GM18511 (cell line): ENCODE results near the gene SLC1A3.

Experiments used
- ATAC-seq: cut with Tn5 transposase; IDR thresholded peaks from one replicate; pipeline ENCODE4 v1.9.1; 2021; ENCODE audit warnings: mild to moderate bottlenecking, moderate library complexity; ENCODE audit not compliant: unreplicated experiment

SLC1A3 gene

GRCh38 chr5:36654564-36654963 is 48.2 kb downstream of the SLC1A3 start:
- ATAC-seq: no peak

DNA sequence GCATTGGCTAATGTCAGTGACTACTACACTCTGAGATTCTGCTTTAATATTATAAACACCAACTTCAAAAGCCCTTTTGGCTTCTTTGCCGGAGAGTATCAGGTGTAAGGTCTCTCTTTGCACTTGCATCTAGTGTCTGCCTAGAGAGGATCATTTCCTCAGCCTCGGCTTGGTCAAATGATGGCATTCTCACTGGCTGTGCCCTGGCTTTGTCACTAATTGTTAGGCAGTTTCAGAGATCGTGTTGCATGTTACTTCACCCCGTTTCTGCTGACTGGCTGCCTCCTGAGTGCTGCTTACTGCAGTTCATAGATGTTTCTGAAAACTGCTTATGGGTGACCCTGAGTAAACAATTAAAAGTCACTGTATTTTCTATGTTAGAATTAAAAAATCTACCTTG is 48.8 kb downstream of the SLC1A3 start:
- no peak for ATAC-seq

GRCh38 chr5:36656556-36656955 is 50.1 kb downstream of the SLC1A3 start:
- ATAC-seq: no peak

DNA sequence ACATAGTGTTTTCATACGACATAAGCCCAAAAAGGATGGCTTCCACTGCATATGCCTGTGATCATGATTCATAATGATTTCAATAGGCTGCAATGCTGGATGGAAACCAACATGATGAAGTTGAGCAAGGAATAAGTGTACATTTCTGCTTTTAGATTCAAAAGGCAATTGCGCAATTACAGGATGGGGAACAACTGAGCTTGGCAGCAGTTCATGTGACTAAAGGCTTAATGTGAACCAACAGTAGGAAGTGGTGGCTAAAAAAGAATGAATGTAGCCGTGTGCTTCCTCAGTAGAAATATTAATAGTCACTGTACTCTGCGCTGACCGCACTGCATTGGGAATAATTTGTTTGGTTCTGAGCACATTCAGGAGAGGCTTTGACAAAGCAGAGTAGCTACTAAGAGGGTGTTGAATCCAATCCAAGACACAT is 51.2 kb downstream of the SLC1A3 start:
- no peak for ATAC-seq

- ATAC-seq: no peak
Observed at GRCh38 chr5:36658038-36658756, 51.8 kb downstream of the SLC1A3 start.

- ATAC-seq: no peak
Observed at GRCh38 chr5:36659411-36659810, 53.0 kb downstream of the SLC1A3 start.

DNA sequence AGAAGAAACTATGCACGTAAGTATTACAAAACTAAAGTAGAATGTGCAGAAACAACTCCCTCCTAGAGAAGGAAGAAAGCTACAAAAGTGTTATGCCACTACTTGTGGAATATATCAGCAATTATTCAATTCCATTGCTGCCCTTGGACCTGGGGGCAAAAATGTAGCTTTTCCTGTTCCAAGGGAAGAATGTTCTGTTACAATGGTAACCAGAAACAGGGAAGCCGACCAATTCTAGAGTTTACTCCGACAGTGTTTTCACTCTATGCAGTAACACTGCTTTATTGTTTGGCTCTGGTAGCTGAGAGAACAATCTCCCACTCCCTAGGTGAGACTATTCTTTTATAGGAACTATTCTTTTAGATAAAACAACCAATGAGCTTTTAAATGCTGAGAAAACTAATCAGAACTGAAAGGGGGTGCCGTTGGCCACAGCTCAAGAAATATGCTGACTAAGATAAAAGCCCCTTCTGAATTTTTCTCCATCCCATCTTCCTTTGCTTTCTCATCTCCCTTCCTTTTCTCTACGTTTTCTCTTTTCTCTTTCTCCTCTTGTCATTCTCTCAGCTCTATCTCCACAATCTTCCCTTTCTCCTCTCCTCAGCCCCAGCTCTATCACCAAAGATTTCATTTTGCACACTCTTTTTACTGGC is 54.1 kb downstream of the SLC1A3 start:
- no peak for ATAC-seq

GRCh38 chr5:36661456-36662220 is 55.2 kb downstream of the SLC1A3 start:
- ATAC-seq: no peak

DNA sequence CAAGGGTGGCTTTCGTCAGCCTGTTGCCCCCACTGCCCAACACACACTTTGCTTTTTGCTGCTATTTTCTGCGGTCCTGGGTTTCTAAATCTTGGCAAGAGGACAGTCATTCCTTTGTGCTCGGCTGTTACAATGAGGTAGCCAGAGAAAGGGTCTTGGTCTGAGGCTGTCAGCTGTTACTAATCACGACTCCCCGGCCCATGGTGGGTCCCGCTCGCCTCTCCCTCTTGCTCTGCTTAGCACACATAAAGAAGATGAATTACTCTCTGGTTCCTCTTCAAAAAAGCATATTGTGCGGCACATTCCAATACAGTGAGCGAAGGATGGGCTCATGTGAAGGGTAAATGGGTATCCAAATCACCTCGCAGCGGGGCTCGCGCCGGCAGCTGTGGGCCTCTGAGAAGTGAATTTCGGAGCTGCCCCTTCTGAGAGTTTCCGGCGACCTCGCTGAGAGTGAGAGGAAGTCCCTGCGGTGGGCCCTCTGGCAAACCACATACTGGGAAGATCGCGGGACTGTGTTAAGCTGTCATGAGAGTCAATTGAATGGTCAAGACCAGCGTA is 56.0 kb downstream of the SLC1A3 start:
- no peak for ATAC-seq

DNA sequence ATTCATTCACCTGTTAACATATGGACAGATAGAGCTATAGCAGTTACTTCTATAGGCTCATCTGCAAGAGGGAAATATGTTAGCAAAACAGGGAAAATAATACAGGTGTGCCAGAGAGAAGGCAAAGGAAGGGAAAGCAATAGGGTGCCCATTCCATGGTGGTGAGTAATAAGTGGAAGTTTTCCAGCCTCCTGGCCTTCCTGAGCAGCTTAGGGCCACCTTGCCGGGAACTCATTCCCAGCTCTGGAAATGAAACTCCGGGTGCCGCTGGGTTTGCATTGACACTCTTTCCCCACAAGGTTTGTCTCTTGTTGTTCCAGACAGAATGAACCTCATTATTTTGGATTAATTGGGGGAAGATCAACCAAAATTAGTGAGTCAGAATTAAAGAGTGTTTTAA is 58.4 kb downstream of the SLC1A3 start:
- ATAC-seq: no peak

DNA sequence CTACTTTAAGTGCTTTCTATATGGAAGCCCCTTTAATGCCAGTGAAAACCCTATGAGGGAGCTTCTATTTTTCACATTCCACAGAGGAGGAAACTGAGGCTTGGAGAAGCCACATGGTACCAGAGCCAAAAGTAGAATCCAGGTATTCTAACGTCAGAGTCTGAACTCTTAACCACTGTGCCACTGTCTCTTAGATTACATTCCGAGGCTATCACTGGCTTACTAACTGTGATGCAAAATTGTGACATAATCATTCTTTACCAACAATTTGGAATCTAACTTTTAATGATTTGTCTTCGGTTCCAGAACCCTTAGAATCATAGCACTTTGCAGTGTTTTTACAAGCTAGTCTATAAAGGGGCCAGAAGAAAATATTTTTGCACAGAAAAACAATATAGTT is 59.2 kb downstream of the SLC1A3 start:
- no peak for ATAC-seq

- no peak for ATAC-seq
Observed at GRCh38 chr5:36666274-36666673, 59.9 kb downstream of the SLC1A3 start.

- no peak for ATAC-seq
Observed at GRCh38 chr5:36666986-36667385, 60.6 kb downstream of the SLC1A3 start.

DNA sequence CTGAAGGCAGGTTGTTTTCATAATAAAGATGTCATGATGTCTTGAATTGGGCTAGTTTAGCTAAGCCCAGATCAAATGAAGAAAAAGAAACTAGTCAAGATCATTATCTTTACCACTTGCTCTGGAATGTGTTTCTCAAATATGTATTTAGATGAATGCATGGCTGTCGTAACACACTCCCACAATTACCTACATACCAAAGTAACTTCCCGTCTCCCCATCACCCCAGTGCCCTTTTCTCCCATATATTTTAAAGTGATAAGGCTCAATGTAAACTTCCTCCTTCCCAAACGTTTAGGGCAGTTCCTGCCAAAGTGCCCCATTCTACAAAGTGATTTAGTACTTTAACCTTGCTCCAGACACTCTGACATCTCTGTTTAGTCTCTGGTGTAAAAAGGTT is 61.4 kb downstream of the SLC1A3 start:
- ATAC-seq: no peak

GRCh38 chr5:36669015-36669651 is 62.7 kb downstream of the SLC1A3 start:
- ATAC-seq: no peak

- no peak for ATAC-seq
Observed at GRCh38 chr5:36670548-36670947, 64.1 kb downstream of the SLC1A3 start.

DNA sequence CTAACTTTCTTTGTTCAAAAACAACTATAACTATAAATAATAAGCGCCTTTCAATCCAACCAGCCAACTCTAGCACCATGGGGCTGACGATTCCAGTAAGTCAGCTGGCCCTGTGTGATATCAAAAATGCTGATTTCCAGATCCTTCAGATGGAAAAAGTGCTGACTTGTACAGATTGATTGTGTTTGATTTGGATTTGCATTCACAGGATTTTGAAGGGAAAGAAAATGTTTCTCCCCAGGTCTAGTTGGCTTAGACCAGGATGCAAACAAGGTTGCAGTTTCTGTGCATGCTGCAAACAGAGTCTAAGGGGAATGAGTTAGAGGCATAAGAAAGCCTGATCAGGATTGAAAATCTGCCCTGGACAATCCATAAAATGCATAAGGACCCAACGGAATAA is 68.9 kb downstream of the SLC1A3 start:
- no peak for ATAC-seq

- ATAC-seq: no peak
Observed at GRCh38 chr5:36679221-36679989, 73.0 kb downstream of the SLC1A3 start.

DNA sequence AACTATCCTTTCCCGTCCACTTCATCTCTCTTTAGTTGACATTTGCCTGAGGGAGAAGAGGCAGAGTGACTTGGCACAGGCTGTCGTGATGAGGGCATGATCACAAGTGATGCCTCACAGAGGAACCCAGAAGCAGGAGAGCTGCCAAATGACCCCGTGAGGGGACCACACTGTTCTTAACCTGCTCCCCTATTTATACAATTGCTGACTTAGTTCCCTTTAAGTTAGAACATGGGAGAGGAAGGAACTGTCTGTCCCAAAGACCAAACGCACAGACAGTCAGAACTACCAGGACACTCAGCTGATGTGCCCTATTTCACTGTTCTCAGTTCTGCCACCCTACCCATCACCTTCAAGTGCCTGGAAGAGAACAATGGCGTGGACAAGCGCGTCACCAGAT is 73.7 kb downstream of the SLC1A3 start:
- no peak for ATAC-seq

DNA sequence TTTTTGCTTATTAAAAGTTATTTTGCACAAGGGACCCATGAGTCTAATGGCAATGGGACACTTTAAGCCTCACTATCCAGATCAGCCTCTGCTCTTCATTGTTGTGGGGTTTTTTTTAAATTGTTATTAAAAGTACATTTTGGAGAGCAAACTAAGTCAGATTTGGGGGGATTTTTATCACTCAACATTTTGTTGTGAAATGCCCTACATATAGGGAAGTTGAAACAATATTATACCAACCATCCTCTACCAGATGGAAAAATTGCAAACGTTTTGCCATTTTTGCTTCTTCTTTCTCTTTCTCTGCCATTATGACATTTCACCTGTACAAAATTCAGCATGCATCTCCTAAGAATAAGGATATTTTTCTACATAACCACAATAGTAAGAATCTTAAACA is 75.3 kb downstream of the SLC1A3 start:
- no peak for ATAC-seq
